GM13976 (cell line): ENCODE data around the gene NEGR1.
"Not testable (repeated sequence)": the region's sequence is repeated elsewhere in the genome, so short reads cannot be mapped to it uniquely, and the experiment has no call there.

Experiments
- DNase-seq: peaks from one replicate; pipeline ENCODE4 v3.0.0; 2012; ENCODE audit warnings: low spot score
- CTCF ChIP-seq: IDR thresholded peaks from 2 replicates; pipeline ENCODE4 v1.5.1; 2012; ENCODE audit warnings: borderline replicate concordance, mild to moderate bottlenecking; ENCODE audit not compliant: insufficient read depth; ENCODE audit errors: extremely low read depth, missing control alignments, control extremely low read depth
- in situ Hi-C: fragments of 300-500 bp; cut with MboI; formaldehyde crosslinking; loops from one replicate; pipeline ENCODE4 v1.12.0; 2022; ENCODE audit warnings: low sequenced_read_pairs, mixed read lengths, inconsistent platforms; ENCODE audit not compliant: unreplicated experiment

The NEGR1 gene

DNA sequence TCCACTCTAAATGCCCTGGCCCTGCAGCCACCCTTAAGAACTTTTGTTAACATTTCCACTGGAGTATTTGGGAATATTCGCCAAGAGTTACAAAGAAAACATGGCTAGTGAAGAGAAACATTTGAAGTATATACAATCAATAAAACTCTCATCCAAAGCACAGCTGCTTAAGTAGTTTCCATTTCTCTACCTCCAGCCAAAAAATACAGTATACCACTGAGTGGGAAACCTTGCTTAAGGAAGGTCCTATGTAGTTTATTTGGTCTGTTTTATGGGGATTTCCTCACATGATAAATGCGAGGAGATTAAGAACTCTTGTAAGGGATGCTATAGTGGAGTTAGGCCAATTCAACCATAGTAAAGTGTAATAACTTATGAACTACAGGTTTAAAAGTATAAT, 382.5 kb downstream of the NEGR1 start:
- DNase-seq = no peak
- TF ChIP-seq CTCF = no peak
- in situ Hi-C loops = no loop called here

DNA sequence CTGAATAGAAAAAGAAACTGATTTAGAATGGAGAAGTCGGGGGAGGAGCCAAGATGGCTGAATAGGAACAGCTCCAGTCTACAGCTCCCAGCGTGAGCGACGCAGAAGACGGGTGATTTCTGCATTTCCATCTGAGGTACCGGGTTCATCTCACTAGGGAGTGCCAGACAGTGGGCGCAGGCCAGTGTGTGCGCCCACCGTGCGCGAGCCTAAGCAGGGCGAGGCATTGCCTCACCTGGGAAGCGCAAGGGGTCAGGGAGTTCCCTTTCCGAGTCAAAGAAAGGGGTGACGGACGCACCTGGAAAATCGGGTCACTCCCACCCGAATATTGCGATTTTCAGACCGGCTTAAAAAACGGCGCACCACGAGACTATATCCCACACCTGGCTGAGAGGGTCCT, 394.2 kb downstream of the NEGR1 start:
- DNase-seq, in situ Hi-C loops: not testable (repeated sequence)

GRCh38 chr1:71885171-71885570, 397.2 kb downstream of the NEGR1 start:
- no peak for TF ChIP-seq CTCF
- in situ Hi-C loops = no loop called here
- DNase-seq = no peak

DNA sequence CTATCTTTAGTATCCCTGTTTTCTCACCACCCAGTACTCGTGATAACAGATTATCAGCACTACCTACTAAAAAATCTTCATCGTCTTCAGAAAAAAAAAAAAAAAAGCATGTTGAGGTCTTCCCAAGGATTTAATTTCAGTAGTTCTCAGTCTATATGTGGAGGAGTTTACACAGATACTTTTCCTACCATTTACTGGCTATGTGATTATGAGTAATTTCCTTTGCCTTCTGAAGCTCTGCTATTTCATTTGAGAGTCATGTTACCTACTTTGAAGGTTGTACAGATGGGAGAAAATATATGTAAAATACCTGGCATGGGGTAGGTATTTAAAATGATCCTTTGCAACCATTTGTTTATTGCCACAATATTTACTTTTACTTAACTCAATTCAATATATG, 399.7 kb downstream of the NEGR1 start:
- DNase-seq = no peak
- in situ Hi-C loops = no loop called here
- no peak for TF ChIP-seq CTCF

- DNase-seq = no peak
- in situ Hi-C loops = no loop called here
- TF ChIP-seq CTCF = no peak
These were observed 400.1 kb downstream of the NEGR1 start for GRCh38 chr1:71882226-71882625.

DNA sequence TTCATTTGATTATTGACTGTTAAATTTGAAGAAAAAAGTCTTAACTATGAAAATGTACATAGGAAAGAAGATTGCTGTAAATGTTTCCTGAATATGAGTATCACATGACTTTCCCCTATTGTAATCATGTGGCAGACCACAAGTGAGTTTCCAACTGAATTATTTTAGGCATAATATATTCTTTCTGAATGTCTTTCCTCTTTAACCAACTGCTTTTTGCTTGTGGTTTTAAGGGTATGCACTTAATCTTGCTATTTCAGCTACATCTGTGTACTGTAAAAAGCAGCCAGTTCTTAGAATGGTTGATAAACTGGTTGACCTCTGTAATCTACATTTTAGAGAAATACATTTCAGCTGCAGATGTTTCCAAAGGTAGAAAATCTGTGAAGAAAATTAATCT, 400.7 kb downstream of the NEGR1 start:
- no peak for TF ChIP-seq CTCF
- DNase-seq = no peak
- in situ Hi-C loops = no loop called here

GRCh38 chr1:71869326-71869725, 413.0 kb downstream of the NEGR1 start:
- in situ Hi-C loops = no loop called here
- no peak for DNase-seq
- no peak for TF ChIP-seq CTCF
